ENCODE data around the gene PMPCA.

Gene PMPCA

GRCh38 chr9:136456258-136456657, 45.8 kb downstream of the PMPCA start:
- DNase-seq (ENCODE audit: low read depth in 2 of 2) = no peak

- no peak for DNase-seq (ENCODE audit: low read depth in 2 of 2)
Observed at GRCh38 chr9:136457326-136457725, 46.9 kb downstream of the PMPCA start.

GRCh38 chr9:136459425-136459824, 49.0 kb downstream of the PMPCA start:
- DNase-seq (ENCODE audit: low read depth in 2 of 2) = no peak

GRCh38 chr9:136460772-136461325, 50.4 kb downstream of the PMPCA start:
- no peak for DNase-seq (ENCODE audit: low read depth in 2 of 2)

GRCh38 chr9:136462664-136463063, 52.2 kb downstream of the PMPCA start:
- no peak for DNase-seq (ENCODE audit: low read depth in 2 of 2)

- no peak for DNase-seq (ENCODE audit: low read depth in 2 of 2)
Observed at GRCh38 chr9:136463578-136463977, 53.1 kb downstream of the PMPCA start.

- DNase-seq (ENCODE audit: low read depth in 2 of 2) = no peak
Observed at GRCh38 chr9:136464241-136464640, 53.8 kb downstream of the PMPCA start.

GRCh38 chr9:136465500-136466154, 55.2 kb downstream of the PMPCA start:
- DNase-seq (ENCODE audit: low read depth in 2 of 2) = no peak

GRCh38 chr9:136466155-136466541, 55.7 kb downstream of the PMPCA start:
- DNase-seq (ENCODE audit: low read depth in 2 of 2) = no peak

GRCh38 chr9:136467766-136468165, 57.3 kb downstream of the PMPCA start:
- DNase-seq (ENCODE audit: low read depth in 2 of 2) = no peak

- DNase-seq (ENCODE audit: low read depth in 2 of 2) = no peak
Observed at GRCh38 chr9:136470356-136470755, 59.9 kb downstream of the PMPCA start.

- no peak for DNase-seq (ENCODE audit: low read depth in 2 of 2)
Observed at GRCh38 chr9:136470792-136471469, 60.5 kb downstream of the PMPCA start.

GRCh38 chr9:136471802-136472487, 61.5 kb downstream of the PMPCA start:
- no peak for DNase-seq (ENCODE audit: low read depth in 2 of 2)

- DNase-seq (ENCODE audit: low read depth in 2 of 2) = no peak
Observed at GRCh38 chr9:136472640-136473353, 62.3 kb downstream of the PMPCA start.

- no peak for DNase-seq (ENCODE audit: low read depth in 2 of 2)
Observed at GRCh38 chr9:136473354-136473721, 62.9 kb downstream of the PMPCA start.
